Activated naive CD4-positive, alpha-beta T cell treated with anti-CD3 and anti-CD28 coated beads, Interleukin-2, amount 50 U/mL, for 16 hours (primary cell): Measurements from ENCODE around the gene DLK2.
"Not testable (repeated sequence)": the region's sequence is repeated elsewhere in the genome, so short reads cannot be mapped to it uniquely, and the experiment has no call there.

Experiments used
- DNase-seq: peaks from one replicate; pipeline ENCODE4 v3.0.0-alpha.2; 2020

Gene DLK2

GRCh38 chr6:43420012-43420709 lies 35.2 kb downstream of the DLK2 start:
- no peak for DNase-seq

GRCh38 chr6:43416935-43417334 lies 38.4 kb downstream of the DLK2 start:
- DNase-seq = no peak

GRCh38 chr6:43415275-43415674 lies 40.1 kb downstream of the DLK2 start:
- DNase-seq = not testable (repeated sequence)

- DNase-seq = no peak
Measured at GRCh38 chr6:43413002-43413401, 42.3 kb downstream of the DLK2 start.

- DNase-seq = no peak
Measured at GRCh38 chr6:43412541-43412940, 42.8 kb downstream of the DLK2 start.

DNA sequence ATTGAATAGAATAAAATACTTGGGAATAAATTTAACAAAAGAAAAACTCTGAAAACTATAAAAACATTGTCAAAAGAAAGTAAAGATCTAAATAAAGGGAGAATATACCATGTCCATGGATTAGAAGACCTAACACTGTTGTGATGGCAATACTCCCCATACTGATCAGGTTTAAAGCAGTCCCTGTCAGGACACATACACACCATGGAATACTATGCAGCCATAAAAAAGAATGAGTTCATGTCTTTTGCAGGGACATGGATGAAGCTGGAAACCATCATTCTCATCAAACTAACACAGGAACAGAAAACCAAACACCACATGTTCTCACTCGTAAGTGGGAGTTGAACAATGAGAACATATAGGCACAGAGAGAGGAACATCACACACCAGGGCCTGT lies 44.6 kb downstream of the DLK2 start:
- DNase-seq = not testable (repeated sequence)

- DNase-seq = no peak
Measured at GRCh38 chr6:43408259-43408658, 47.1 kb downstream of the DLK2 start.

- no peak for DNase-seq
Measured at GRCh38 chr6:43407296-43407695, 48.1 kb downstream of the DLK2 start.

GRCh38 chr6:43405354-43405753 lies 50.0 kb downstream of the DLK2 start:
- DNase-seq = no peak

- DNase-seq = no peak
Measured at GRCh38 chr6:43402820-43403219, 52.5 kb downstream of the DLK2 start.

GRCh38 chr6:43401730-43402129 lies 53.6 kb downstream of the DLK2 start:
- no peak for DNase-seq
